Natural killer cell treated with Interleukin-12 subunit alpha and Interleukin-12 subunit beta and Interleukin-15 and Interleukin-18, amount 100 ng/mL, for 72 hours (primary cell): ENCODE measurements around the gene CYP4F2. TPM values are rescaled to one million over a fixed set of nuclear protein-coding genes. Genes with fewer than 3 reads are reported as not detected.
"Not testable (repeated sequence)": the region's sequence is repeated elsewhere in the genome, so short reads cannot be mapped to it uniquely, and the experiment has no call there.

Source experiments
- ATAC-seq, 2 donors: fragments of 150-1000 bp; cut with Tn5 transposase in 1 of 2; sonication (Bioruptor Pico), chemical (Tn5 transposase) in 1 of 2; 2 replicates each; pipeline ENCODE4 v1.10.0; 2021
- DNase-seq: peaks from one replicate; pipeline ENCODE4 v3.0.0; 2022; ENCODE audit warnings: low spot score
- H3K27ac Mint-ChIP-seq, 2 donors: 1 replicate in 1 of 2; 2 replicates in 1 of 2; pipeline ENCODE4 v1.8.0; 2022; ENCODE audit warnings: mixed read lengths in 2 of 2, mild to moderate bottlenecking in 1 of 2, moderate library complexity in 1 of 2
- H3K27me3 Mint-ChIP-seq, 2 donors: 1 replicate in 1 of 2; 2 replicates in 1 of 2; pipeline ENCODE4 v1.8.0; 2022; ENCODE audit warnings: mixed read lengths in 2 of 2
- H3K36me3 Mint-ChIP-seq: one replicate; pipeline ENCODE4 v1.8.0; 2022; ENCODE audit warnings: mixed read lengths
- H3K4me1 Mint-ChIP-seq, 2 donors: 1 replicate in 1 of 2; 2 replicates in 1 of 2; pipeline ENCODE4 v1.8.0; 2022; ENCODE audit warnings: low read depth in 2 of 2, mixed read lengths in 2 of 2, mild to moderate bottlenecking in 1 of 2
- H3K4me3 Mint-ChIP-seq: one replicate; pipeline ENCODE4 v1.8.0; 2022; ENCODE audit warnings: mixed read lengths
- H3K9me3 Mint-ChIP-seq: 2 replicates; pipeline ENCODE4 v1.8.0; 2022; ENCODE audit warnings: mixed read lengths
- total RNA-seq, 2 donors: library from RNA; stranded (reverse); gene quantifications; one replicate each; pipeline ENCODE4 v1.2.3, GENCODE V29; 2022

CYP4F2 gene
- total RNA-seq: not detected

DNA sequence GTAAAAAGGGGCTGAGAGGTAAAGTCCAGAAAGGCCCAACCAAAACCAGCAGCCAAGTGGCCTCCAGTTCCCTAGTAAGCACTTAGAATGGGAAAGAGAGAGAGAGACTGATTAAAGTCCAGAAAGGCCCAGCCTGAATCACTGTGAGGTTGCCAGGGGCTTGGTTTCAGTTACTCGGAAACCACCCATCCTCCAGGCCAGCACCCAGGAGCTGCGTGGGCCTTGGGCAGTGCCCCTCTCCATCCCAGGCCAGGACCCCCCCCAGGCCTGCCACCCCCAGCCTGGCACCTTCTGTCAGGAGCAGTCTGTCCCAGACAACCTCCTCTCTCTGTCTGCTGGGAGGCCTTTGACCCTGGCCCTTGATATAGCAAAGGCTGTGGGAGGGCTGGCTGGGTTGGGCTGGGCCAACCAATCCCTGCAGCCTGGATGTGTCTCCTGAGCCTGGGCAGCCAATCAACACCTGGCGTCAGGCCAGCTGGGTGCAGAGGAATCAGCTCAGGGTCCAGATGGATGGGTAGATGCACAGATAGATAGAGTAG lies at the start of gene CYP4F2:
Gene CYP4F2, minus strand, starts transcription at position 337 of the 539 bp plus-strand sequence. CDS start 463 bp downstream, outside the sequence.
- Mint-ChIP-seq H3K4me3 (no peak within 1 kb of the TSS), H3K9me3 (no peaks in the 10 kb centered on the region), H3K27ac (no peak within 1 kb of the TSS), H3K27me3 (peaks cover 7 to 24% of the 10 kb centered on the region in 2 donors), H3K36me3 (no peaks in the 10 kb centered on the region), H3K4me1 (no peaks in the 10 kb centered on the region)
- DNase-seq: no peak
- no peak for ATAC-seq

GRCh38 chr19:15945301-15945700 lies 47.4 kb upstream of the CYP4F2 start:
- peaks cover 38 to 40% of the 10 kb centered on the region in 2 donors for H3K27me3 Mint-ChIP-seq
- H3K4me1 Mint-ChIP-seq: no peaks in the 10 kb centered on the region
- H3K9me3 Mint-ChIP-seq: peaks cover 9% of the 10 kb centered on the region
- no peak overlapping the region for H3K4me3 Mint-ChIP-seq
- H3K36me3 Mint-ChIP-seq: peaks cover 13% of the 10 kb centered on the region
- DNase-seq: no peak
- H3K27ac Mint-ChIP-seq: no peak overlapping the region
- no peak for ATAC-seq

GRCh38 chr19:15944401-15944800 lies 46.5 kb upstream of the CYP4F2 start:
- Mint-ChIP-seq H3K27me3 (peaks cover 31 to 34% of the 10 kb centered on the region in 2 donors), H3K27ac (no peak overlapping the region), H3K4me3 (no peak overlapping the region), H3K9me3 (peaks cover 6% of the 10 kb centered on the region), H3K36me3 (peaks cover 8% of the 10 kb centered on the region), H3K4me1 (no peaks in the 10 kb centered on the region)
- DNase-seq (no peak), ATAC-seq (no peak)

GRCh38 chr19:15937771-15938170 lies 39.9 kb upstream of the CYP4F2 start:
- DNase-seq: no peak
- Mint-ChIP-seq H3K4me1 (no peaks in the 10 kb centered on the region), H3K36me3 (no peaks in the 10 kb centered on the region), H3K4me3 (no peak overlapping the region), H3K9me3 (no peaks in the 10 kb centered on the region), H3K27me3 (peaks cover 5 to 15% of the 10 kb centered on the region in 2 donors), H3K27ac (no peak overlapping the region)
- no peak for ATAC-seq

GRCh38 chr19:15936950-15937349 lies 39.1 kb upstream of the CYP4F2 start:
- no peaks in the 10 kb centered on the region for H3K36me3 Mint-ChIP-seq
- peaks cover 0 to 12% of the 10 kb centered on the region in 2 donors for H3K27me3 Mint-ChIP-seq
- no peaks in the 10 kb centered on the region for H3K9me3 Mint-ChIP-seq
- no peaks in the 10 kb centered on the region for H3K4me1 Mint-ChIP-seq
- DNase-seq: no peak
- ATAC-seq: no peak
- H3K4me3 Mint-ChIP-seq: no peak overlapping the region
- no peak overlapping the region for H3K27ac Mint-ChIP-seq

DNA sequence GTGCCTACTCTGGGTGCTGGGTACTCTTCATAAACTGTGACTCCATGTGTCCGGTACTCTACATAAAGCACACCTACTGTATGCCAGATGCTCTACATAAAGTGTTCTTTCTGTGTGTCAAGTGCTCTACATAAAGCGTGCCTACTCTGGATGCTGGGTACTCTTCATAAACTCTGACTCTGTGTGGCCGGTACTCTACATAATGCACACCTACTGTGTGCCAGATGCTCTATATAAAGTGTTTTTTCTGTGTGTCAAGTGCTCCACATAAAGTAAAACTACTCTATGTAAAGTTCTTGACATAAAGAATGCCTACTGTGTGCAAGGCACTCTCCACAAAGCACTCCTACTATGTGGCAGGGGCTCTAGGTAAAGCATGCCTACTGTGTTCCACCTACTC lies 38.3 kb upstream of the CYP4F2 start:
- H3K4me1 Mint-ChIP-seq: peaks cover 0 to 2% of the 10 kb centered on the region in 2 donors
- ATAC-seq: no peak
- H3K4me3 Mint-ChIP-seq: no peak overlapping the region
- no peaks in the 10 kb centered on the region for H3K9me3 Mint-ChIP-seq
- no peak for DNase-seq
- peaks cover 2 to 12% of the 10 kb centered on the region in 2 donors for H3K27me3 Mint-ChIP-seq
- no peak overlapping the region for H3K27ac Mint-ChIP-seq
- no peaks in the 10 kb centered on the region for H3K36me3 Mint-ChIP-seq

DNA sequence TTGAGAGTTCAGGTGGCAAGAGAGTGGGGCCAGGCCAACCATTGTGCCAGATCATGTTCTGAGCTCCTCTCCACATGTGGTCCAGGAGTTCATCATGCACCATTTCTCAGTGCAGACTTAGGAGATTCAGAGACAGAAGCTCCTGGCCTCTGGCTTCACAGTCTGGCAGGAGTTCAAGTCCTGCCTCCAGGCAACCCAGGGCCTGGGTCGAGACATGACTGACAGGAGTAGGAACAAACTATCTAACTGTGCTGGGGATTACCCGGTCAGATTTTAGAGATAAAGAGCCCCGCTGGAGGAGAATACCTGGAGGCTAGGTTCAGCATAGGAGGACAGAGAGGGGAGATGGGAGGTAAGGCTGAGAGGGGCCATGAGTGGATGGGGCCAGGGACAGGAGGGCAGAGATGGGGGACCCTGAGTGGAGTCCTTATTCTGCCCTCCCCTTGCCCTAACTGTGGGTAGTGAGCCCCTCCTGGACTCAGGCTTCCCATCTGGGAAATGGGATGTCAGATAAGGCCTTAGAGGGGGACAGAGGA lies 37.4 kb upstream of the CYP4F2 start:
- Mint-ChIP-seq H3K9me3 (no peaks in the 10 kb centered on the region), H3K27ac (no peak overlapping the region), H3K4me1 (peaks cover 0 to 4% of the 10 kb centered on the region in 2 donors), H3K36me3 (no peaks in the 10 kb centered on the region), H3K4me3 (no peak overlapping the region), H3K27me3 (peaks cover 8 to 12% of the 10 kb centered on the region in 2 donors)
- ATAC-seq (no peak), DNase-seq (no peak)

- Mint-ChIP-seq H3K27me3 (peaks cover 8 to 12% of the 10 kb centered on the region in 2 donors), H3K4me1 (peaks cover 0 to 4% of the 10 kb centered on the region in 2 donors)
- no peak for DNase-seq
These were observed 36.6 kb upstream of the CYP4F2 start, which contains the start of gene CYP4F11 for GRCh38 chr19:15934332-15935078. TSS of gene CYP4F11 (minus strand) at chr19:15934529. CDS start at chr19:15934408, 121 bp downstream.

DNA sequence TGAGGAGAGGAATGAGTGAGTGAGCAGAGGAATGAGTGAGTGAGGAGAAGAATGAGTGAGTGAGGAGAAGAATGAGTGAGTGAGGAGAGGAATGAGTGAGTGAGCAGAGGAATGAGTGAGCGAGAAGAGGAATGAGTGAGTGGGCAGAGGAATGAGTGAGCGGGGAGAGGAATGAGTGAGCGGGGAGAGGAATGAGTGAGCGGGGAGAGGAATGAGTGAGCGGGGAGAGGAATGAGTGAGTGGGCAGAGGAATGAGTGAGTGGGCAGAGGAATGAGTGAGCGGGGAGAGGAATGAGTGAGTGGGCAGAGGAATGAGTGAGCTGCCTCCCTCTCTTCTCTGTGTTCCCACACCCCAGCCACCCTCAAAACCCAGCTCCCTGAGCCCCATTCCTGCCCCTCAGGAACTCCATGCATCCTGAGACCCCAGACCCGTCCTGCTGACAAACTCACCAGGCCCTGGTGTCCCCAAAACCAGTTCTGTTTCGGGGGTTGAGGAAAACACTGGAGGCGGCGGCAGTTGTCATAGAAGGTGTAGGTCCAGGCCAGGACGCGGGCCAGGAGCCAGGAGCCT lies 36.0 kb upstream of the CYP4F2 start:
- H3K4me3 Mint-ChIP-seq, H3K9me3 Mint-ChIP-seq, ATAC-seq, H3K36me3 Mint-ChIP-seq, H3K4me1 Mint-ChIP-seq, DNase-seq, H3K27ac Mint-ChIP-seq: not testable (repeated sequence)
- H3K27me3 Mint-ChIP-seq: peaks cover 8 to 16% of the 10 kb centered on the region in 2 donors

More at GRCh38 chr19:15934332-15935078, 36.6 kb upstream of the CYP4F2 start, which contains the start of gene CYP4F11:
- Mint-ChIP-seq H3K9me3 (no peaks in the 10 kb centered on the region), H3K27ac (no peak within 1 kb of the TSS), H3K36me3 (no peaks in the 10 kb centered on the region), H3K4me3 (no peak within 1 kb of the TSS)
- ATAC-seq: peak in 1 of 2 donors; percentile 28

DNA sequence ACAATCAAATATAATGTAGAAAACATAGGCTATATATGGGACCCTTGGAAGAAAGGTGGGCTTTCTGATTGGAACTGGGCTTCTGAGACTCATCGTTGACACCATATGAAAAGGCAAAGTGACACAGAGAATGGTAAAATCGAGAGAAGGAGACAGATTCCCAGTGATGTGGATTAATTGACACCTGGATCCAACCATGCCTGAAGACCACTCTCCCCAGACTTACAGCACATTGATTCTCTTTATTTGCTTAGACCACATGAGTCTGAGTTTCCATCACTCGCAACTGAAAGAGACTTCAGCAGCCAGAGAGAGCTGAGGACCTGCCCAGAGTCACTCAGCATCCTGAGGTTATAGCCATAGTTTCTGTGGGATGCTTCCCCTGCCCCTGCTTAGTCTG lies 30.4 kb upstream of the CYP4F2 start:
- H3K9me3 Mint-ChIP-seq: no peaks in the 10 kb centered on the region
- H3K27me3 Mint-ChIP-seq: peaks cover 30 to 32% of the 10 kb centered on the region in 2 donors
- H3K4me3 Mint-ChIP-seq: no peak overlapping the region
- no peak for DNase-seq
- H3K27ac Mint-ChIP-seq: no peak overlapping the region
- H3K36me3 Mint-ChIP-seq: no peaks in the 10 kb centered on the region
- H3K4me1 Mint-ChIP-seq: peaks cover 0 to 4% of the 10 kb centered on the region in 2 donors
- ATAC-seq: no peak

DNA sequence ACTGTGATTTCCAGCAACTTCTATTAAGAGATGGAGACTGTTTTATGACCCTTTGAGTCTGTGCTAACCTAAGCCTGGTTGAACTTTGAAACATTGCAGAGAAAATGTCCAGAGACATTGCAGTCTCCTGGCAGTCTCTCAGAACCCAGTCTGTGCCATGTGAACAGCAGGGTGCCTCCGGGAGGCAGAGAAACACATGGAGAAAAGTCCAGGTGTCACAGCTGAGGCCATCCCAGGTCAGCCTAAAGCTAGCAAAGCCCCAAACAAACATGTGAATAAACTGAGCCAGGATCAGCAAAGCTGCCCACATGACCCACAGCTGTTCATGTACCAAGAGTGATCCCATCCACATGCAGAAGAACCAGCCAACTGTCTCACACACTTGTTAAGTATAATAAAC lies 28.6 kb upstream of the CYP4F2 start:
- no peak overlapping the region for H3K27ac Mint-ChIP-seq
- no peaks in the 10 kb centered on the region for H3K9me3 Mint-ChIP-seq
- DNase-seq (no peak), ATAC-seq (no peak)
- peaks cover 35 to 36% of the 10 kb centered on the region in 2 donors for H3K27me3 Mint-ChIP-seq
- H3K4me3 Mint-ChIP-seq: no peak overlapping the region
- no peaks in the 10 kb centered on the region for H3K36me3 Mint-ChIP-seq
- H3K4me1 Mint-ChIP-seq: peaks cover 0 to 4% of the 10 kb centered on the region in 2 donors

GRCh38 chr19:15923702-15924101 lies 25.8 kb upstream of the CYP4F2 start:
- H3K27ac Mint-ChIP-seq: no peak overlapping the region
- ATAC-seq: no peak
- peaks cover 37 to 50% of the 10 kb centered on the region in 2 donors for H3K27me3 Mint-ChIP-seq
- no peak overlapping the region for H3K4me3 Mint-ChIP-seq
- no peaks in the 10 kb centered on the region for H3K9me3 Mint-ChIP-seq
- DNase-seq: no peak
- H3K4me1 Mint-ChIP-seq: no peaks in the 10 kb centered on the region
- H3K36me3 Mint-ChIP-seq: no peaks in the 10 kb centered on the region

DNA sequence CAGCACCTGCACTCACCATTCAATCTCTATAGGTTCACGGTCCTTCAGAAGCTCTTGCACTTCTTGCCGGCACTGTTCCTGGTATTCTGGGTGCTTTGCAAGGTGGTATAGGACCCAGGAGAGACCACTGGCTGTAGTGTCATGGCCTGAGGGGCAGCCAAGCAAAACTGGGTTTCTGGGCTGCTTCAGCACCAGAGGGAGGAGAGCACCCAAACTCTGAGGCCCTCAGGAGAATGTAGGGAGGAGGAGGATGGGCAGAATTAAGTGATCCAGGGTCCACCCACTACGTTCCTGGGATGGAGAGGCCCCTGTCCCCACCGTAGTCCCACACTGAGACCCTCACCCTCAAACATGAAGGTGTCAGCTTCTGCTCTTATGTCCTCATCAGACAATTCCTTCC lies 24.1 kb upstream of the CYP4F2 start:
- Mint-ChIP-seq H3K4me1 (no peaks in the 10 kb centered on the region), H3K27me3 (peaks cover 40 to 60% of the 10 kb centered on the region in 2 donors), H3K9me3 (no peaks in the 10 kb centered on the region), H3K27ac (no peak overlapping the region), H3K4me3 (no peak overlapping the region), H3K36me3 (no peaks in the 10 kb centered on the region)
- ATAC-seq: no peak
- no peak for DNase-seq

GRCh38 chr19:15919243-15919642 lies 21.4 kb upstream of the CYP4F2 start:
- ATAC-seq: no peak
- H3K36me3 Mint-ChIP-seq: peaks cover 7% of the 10 kb centered on the region
- no peaks in the 10 kb centered on the region for H3K4me1 Mint-ChIP-seq
- DNase-seq: no peak
- H3K27me3 Mint-ChIP-seq: peaks cover 42 to 65% of the 10 kb centered on the region in 2 donors
- no peaks in the 10 kb centered on the region for H3K9me3 Mint-ChIP-seq
- H3K27ac Mint-ChIP-seq: no peak overlapping the region
- no peak overlapping the region for H3K4me3 Mint-ChIP-seq
